Skin of body (tissue), 2 donors: Measurements from ENCODE around the gene TMEM220. TPM values are rescaled to one million over a fixed set of nuclear protein-coding genes. Genes with fewer than 3 reads are reported as not detected.

Experiments
- DNase-seq: peaks from one replicate; lab custom pipeline; 2025; lab: John Stamatoyannopoulos, UW
- total RNA-seq: library from RNA; depleted of rRNA; stranded (reverse); fragments of >200 nt; gene quantifications from one replicate; pipeline ENCODE4 v1.2.3, GENCODE V29; 2014

TMEM220 gene
- total RNA-seq, 1 donor from 2014 or later: 2.6 TPM

- DNase-seq: no peak
Measured at GRCh38 chr17:10664571-10664970, 65.3 kb downstream of the TMEM220 start.

Other genes starting within 250 kb of the TMEM220 start
- gene MYH1, start 211.5 kb downstream of the TMEM220 start, total RNA-seq: 3.2 TPM
- 79.7 TPM for gene MYH2, start 180.4 kb downstream of the TMEM220 start, total RNA-seq
- 1,094 TPM for gene MYH3, start 72.7 kb downstream of the TMEM220 start, total RNA-seq
- gene SCO1, start 32.5 kb downstream of the TMEM220 start, total RNA-seq: 15.4 TPM
- 16.3 TPM for gene ADPRM, start 32.4 kb downstream of the TMEM220 start, total RNA-seq
- 0.30 TPM for gene TMEM238L, start 74.1 kb upstream of the TMEM220 start, total RNA-seq
- 0.20 TPM for gene PIRT, start 108.1 kb upstream of the TMEM220 start, total RNA-seq